Colonic mucosa (tissue), 4 donors: ENCODE data around the gene GRK4. TPM values are rescaled to one million over a fixed set of nuclear protein-coding genes. Genes with fewer than 3 reads are reported as not detected.

ENCODE experiments used
- DNase-seq: peaks from one replicate; pipeline ENCODE4 v3.0.0-alpha.2; 2020
- H3K27ac ChIP-seq: fragments of 200-600 bp; one replicate; pipeline ENCODE4 v1.8.0; 2021
- H3K27me3 ChIP-seq: fragments of 200-600 bp; one replicate; pipeline ENCODE4 v1.8.0; 2021
- H3K36me3 ChIP-seq: fragments of 200-600 bp; one replicate; pipeline ENCODE4 v1.8.0; 2021
- H3K4me1 ChIP-seq: fragments of 200-600 bp; one replicate; pipeline ENCODE4 v1.8.0; 2021; ENCODE audit warnings: mild to moderate bottlenecking
- H3K4me3 ChIP-seq: fragments of 200-600 bp; one replicate; pipeline ENCODE4 v1.8.0; 2021
- H3K9ac ChIP-seq, 2 donors: one replicate each; pipeline ENCODE4 v1.7.0; 2013; ENCODE audit warnings: control low read depth in 2 of 2, low read depth in 2 of 2, low read length in 2 of 2
- H3K9me3 ChIP-seq: fragments of 200-600 bp; one replicate; pipeline ENCODE4 v1.8.0; 2021
- CTCF ChIP-seq: fragments of 200-600 bp; IDR thresholded peaks from one replicate; pipeline ENCODE4 v1.8.0; 2022; ENCODE audit warnings: antibody characterized with exemption, mild to moderate bottlenecking
- intact Hi-C: fragments of 100-400 bp; cut with DNase I; formaldehyde crosslinking; loops from one replicate; pipeline ENCODE4 v1.14.1; 2022
- total RNA-seq, 2 donors: library from RNA; stranded (reverse); fragmentation: NEBNext Ultra II Directional in 1 of 2; extraction: Animal tissue kit (Norgen Biotek cat#: 25700) in 1 of 2; gene quantifications; one replicate each; pipeline ENCODE4 v1.2.1, GENCODE V29; 2021
- donor health status: healthy.
- donor health status: DM: no; HTN: no; CAD: no.
- donor health status: DM: no; HTN: no; CAD: no.

GRK4 gene
- total RNA-seq, 2 donors from 2014 or later = 0.77 to 1.7 TPM

- intact Hi-C loops = no loop called here
- Histone ChIP-seq H3K36me3 (no peaks in the 10 kb centered on the region), H3K9me3 (no peaks in the 10 kb centered on the region), H3K4me3 (no peak overlapping the region), H3K9ac (no peak overlapping the region), H3K27ac (no peak overlapping the region), H3K27me3 (no peaks in the 10 kb centered on the region), H3K4me1 (no peaks in the 10 kb centered on the region)
- DNase-seq = no peak
- no peak for TF ChIP-seq CTCF
These were observed 58.3 kb downstream of the GRK4 start for GRCh38 chr4:3021627-3022026.

GRCh38 chr4:3022112-3022511, 58.7 kb downstream of the GRK4 start:
- no peak overlapping the region for H3K4me3 ChIP-seq

GRCh38 chr4:3022651-3023050, 59.3 kb downstream of the GRK4 start:
- no peak for DNase-seq
- Histone ChIP-seq H3K9ac (no peak overlapping the region), H3K4me1 (no peaks in the 10 kb centered on the region), H3K36me3 (no peaks in the 10 kb centered on the region), H3K4me3 (no peak overlapping the region), H3K9me3 (no peaks in the 10 kb centered on the region), H3K27ac (no peak overlapping the region), H3K27me3 (no peaks in the 10 kb centered on the region)
- TF ChIP-seq CTCF = no peak
- intact Hi-C loops = no loop called here

More at GRCh38 chr4:3022112-3022511, 58.7 kb downstream of the GRK4 start:
- H3K4me1 ChIP-seq = no peaks in the 10 kb centered on the region
- H3K9me3 ChIP-seq = no peaks in the 10 kb centered on the region
- intact Hi-C loops = no loop called here
- H3K27me3 ChIP-seq = no peaks in the 10 kb centered on the region
- no peak for TF ChIP-seq CTCF
- no peak overlapping the region for H3K9ac ChIP-seq
- no peak for DNase-seq
- no peaks in the 10 kb centered on the region for H3K36me3 ChIP-seq
- H3K27ac ChIP-seq = no peak overlapping the region

- no peaks in the 10 kb centered on the region for H3K4me1 ChIP-seq
- no peak overlapping the region for H3K4me3 ChIP-seq
- TF ChIP-seq CTCF = no peak
- intact Hi-C loops = no loop called here
- no peaks in the 10 kb centered on the region for H3K27me3 ChIP-seq
- no peak overlapping the region for H3K9ac ChIP-seq
- no peaks in the 10 kb centered on the region for H3K9me3 ChIP-seq
- no peaks in the 10 kb centered on the region for H3K36me3 ChIP-seq
- no peak overlapping the region for H3K27ac ChIP-seq
- DNase-seq = no peak
These were observed 62.5 kb downstream of the GRK4 start for GRCh38 chr4:3025881-3026280.

- H3K4me1 ChIP-seq = no peaks in the 10 kb centered on the region
- no peaks in the 10 kb centered on the region for H3K27me3 ChIP-seq
- no peak overlapping the region for H3K27ac ChIP-seq
- no peaks in the 10 kb centered on the region for H3K9me3 ChIP-seq
- no peak overlapping the region for H3K9ac ChIP-seq
- DNase-seq = no peak
- H3K36me3 ChIP-seq = no peaks in the 10 kb centered on the region
- H3K4me3 ChIP-seq = no peak overlapping the region
- intact Hi-C loops = no loop called here
- no peak for TF ChIP-seq CTCF
These were observed 63.2 kb downstream of the GRK4 start for GRCh38 chr4:3026540-3026939.

GRCh38 chr4:3029464-3029863, 66.1 kb downstream of the GRK4 start:
- H3K9me3 ChIP-seq = no peaks in the 10 kb centered on the region
- no peak overlapping the region for H3K9ac ChIP-seq
- no peak overlapping the region for H3K4me3 ChIP-seq
- H3K4me1 ChIP-seq = no peaks in the 10 kb centered on the region
- no peak for TF ChIP-seq CTCF
- H3K27ac ChIP-seq = no peak overlapping the region
- intact Hi-C loops = no loop called here
- no peaks in the 10 kb centered on the region for H3K36me3 ChIP-seq
- no peak for DNase-seq
- H3K27me3 ChIP-seq = no peaks in the 10 kb centered on the region
